ENCODE results near the gene ZDHHC11.

DNA sequence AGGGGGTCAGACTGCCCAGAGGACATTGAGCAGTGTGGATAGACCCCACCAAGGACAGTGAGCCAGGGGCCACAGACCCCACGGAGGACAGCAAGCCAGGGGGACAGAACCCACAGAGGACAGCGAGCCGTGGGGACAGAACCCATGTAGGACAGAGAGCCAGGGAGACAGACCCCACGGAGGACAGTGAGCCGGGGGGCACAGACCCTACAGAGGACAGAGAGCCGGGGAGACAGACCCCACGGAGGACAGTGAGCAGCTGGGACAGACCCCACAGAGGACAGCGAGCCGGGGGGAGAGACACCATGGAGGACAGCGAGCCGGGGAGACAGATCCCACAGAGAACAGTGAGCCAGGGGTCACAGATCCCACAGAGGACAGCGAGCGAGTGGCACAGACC, 3.4 kb upstream of the ZDHHC11 start:
- TF ChIP-seq EP300 (IDR thresholded peaks at IDR 0.05): no peak
- TF ChIP-seq POLR2A (IDR thresholded peaks at IDR 0.05): no peak

Data from upper lobe of left lung (tissue), 4 donors.